CD4-positive, alpha-beta T cell treated with Interleukin-12 subunit alpha and Interleukin-12 subunit beta, for 1 hour (primary cell): ENCODE results near the gene TRIM49D1.
"Not testable (repeated sequence)": the region's sequence is repeated elsewhere in the genome, so short reads cannot be mapped to it uniquely, and the experiment has no call there.

ENCODE experiments used
- DNase-seq: peaks from one replicate; pipeline ENCODE4 v3.0.0-alpha.2; 2020

The TRIM49D1 gene, protein sequence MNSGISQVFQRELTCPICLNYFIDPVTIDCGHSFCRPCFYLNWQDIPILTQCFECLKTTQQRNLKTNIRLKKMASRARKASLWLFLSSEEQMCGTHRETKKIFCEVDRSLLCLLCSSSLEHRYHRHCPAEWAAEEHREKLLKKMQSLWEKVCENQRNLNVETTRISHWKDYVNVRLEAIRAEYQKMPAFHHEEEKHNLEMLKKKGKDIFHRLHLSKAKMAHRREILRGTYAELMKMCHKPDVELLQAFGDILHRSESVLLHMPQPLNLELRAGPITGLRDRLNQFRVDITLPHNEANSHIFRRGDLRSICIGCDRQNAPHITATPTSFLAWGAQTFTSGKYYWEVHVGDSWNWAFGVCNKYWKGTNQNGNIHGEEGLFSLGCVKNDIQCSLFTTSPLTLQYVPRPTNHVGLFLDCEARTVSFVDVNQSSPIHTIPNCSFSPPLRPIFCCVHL

DNA sequence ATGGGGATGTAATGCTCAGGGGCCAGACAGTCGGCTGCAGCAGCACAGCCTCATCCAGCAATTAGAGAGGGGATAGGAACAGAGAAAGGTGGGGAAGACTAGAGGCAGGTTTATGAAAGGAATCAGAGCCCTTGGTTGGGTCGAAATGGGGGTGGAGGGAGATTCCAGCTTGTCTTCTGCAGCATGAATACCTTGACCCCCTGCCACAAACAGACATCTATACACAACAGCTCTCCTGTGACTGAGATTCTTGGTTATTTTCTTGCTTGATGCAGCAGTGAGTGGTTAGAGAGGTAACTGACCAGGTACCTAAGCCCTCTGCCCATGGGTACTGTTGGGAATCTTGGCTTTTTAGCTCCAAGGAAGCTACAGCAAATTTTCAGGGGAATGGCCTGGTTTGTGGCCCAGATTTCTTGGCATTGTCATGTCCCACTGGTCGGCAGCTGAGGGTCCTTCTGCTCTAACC, at the start of gene TRIM49D1:
TSS of gene TRIM49D1 (minus strand) at position 51 of the 466 bp plus-strand sequence. CDS start 4,535 bp downstream, outside the sequence.
- no peak for DNase-seq

DNA sequence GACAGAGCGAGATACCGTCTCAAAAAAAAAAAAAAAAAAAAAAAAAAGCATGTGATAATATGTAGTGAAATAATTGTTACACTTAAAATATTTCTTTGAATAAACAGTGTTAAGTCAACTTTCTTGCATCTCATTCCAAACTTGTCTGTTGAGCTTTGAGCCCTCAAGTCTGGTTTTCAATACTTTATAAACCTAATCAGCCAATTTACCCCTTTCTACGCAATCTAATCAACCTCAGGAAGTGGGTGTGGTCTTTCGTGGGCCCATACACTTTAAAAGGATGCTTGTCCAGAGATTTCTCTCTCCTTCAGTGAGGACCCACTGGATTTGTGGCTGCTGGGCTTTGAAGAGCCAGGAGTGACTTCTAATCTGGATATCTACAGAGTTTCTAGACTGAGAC, 43.7 kb upstream of the TRIM49D1 start, which contains the start of gene TRIM64:
TSS of gene TRIM64 (plus strand) at position 301 of the 400 bp plus-strand sequence. CDS start 2,467 bp downstream, outside the sequence.
- not testable (repeated sequence) for DNase-seq

DNA sequence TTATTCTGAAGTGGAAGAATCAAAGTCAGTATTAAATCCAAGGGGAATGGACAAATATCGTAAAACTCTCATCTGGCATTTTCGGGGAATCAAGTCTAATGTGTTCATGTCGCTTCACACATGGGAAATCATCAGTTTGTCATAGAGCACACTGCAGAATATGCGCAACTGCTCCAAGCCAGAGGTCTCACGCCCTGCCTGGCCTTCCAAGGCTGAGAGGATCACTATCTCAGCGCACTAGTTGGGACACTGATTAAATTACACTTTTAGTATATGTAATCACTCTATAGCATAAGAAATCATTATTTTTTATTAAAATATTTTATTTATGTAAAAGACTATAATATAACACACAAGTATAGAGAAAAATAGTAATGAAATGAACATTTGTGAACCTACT, 38.8 kb upstream of the TRIM49D1 start:
- not testable (repeated sequence) for DNase-seq

DNA sequence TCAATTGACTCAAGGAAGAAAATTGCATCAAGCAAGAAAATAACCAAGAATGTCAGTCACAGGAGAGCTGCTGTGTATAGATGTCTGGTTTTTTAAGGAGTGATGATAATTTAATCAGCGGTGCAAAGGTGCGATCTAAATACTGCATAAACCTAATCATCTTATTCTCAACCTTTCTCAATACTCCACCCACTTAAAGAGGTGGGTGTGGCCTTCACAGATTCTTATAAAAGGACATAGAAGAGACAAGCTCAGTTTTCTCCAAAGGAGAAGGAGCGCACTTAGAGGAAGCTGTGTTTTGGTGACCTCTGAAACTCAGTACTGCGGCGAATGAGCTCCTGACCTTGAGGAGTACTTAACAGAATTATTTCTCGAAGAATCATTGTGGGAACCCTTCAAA, 1.7 kb upstream of the TRIM49D1 start, which contains the start of gene TRIM49D2:
TSS of gene TRIM49D2 (plus strand) at position 301 of the 400 bp plus-strand sequence. CDS start 2,698 bp downstream, outside the sequence.
- DNase-seq = not testable (repeated sequence)

DNA sequence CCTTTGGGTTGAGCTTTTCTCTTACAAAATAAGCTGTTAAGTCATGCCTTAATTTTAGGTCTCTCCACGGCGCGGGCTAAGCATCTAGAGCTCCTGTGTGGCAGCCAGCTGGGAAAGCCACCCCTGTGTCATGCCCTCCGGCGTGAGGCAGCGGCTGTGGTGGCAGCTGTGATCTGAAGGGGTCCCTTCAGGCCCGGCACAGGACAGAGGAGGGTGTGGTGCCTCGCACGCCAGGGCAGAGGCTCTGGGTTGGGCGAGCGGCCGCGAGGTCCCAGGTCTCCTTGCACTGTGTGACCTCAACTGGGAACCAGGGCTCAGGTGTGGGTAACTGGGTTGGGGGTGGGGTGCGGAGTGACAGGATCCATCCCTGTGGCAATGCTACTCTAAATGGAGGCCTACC, 21.2 kb downstream of the TRIM49D1 start:
- not testable (repeated sequence) for DNase-seq

DNA sequence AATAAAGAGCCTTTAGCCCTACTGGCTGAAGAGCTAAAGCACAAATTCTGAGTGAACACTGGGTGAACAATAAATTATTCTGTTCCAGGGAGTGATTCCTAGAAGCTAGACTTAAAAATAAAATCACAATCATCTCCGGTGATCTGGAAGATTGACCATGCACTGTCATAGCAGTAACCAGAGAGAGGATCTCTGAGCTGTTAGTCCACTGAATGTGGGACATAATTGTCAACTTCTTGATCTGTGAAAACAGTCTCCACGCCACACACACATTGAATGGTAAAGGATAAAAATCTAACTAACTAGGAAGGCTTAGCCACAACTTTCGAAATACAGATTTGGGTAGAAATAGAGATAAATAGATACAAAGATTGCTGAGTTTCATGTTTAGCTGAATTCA, 28.8 kb downstream of the TRIM49D1 start:
- not testable (repeated sequence) for DNase-seq

DNA sequence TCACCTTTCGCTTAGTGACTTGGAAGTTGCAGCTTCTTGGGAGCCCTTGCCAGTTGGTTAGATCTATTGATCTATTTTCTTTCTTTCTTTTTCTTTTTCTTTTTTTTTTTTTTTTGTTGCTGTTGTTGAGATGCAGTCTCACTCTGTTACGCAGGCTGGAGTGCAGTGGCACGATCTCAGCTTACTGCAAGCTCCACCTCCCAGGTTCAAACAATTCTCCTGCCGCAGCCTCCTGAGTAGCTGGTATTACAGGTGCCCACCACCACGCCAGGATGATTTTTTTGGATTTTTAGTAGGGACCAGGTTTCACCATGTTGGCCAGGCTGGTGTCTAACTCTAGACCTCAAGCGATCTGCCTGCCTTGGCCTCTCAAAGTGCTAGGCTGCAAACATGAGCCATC, 44.5 kb downstream of the TRIM49D1 start:
- DNase-seq = not testable (repeated sequence)

DNA sequence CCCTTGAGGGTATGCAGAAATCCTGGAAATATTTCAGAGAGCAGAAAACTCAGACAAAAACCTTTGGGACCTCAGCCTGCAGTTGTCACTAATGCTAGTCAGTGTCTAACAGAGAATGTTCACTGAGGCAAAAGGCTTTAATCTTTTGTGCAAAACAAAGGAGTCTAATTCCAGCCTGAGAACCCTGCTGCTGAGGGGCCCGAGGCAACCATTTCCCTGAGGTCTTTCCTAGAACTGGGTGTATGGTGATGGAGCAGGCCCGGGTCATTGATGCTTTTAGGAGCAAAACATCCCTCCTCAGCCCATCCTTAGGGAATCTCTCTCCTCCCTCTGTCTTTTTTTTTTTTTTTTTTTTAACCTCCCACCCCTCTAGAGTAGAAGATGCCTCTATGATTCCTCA, 49.5 kb downstream of the TRIM49D1 start:
- DNase-seq = not testable (repeated sequence)

DNA sequence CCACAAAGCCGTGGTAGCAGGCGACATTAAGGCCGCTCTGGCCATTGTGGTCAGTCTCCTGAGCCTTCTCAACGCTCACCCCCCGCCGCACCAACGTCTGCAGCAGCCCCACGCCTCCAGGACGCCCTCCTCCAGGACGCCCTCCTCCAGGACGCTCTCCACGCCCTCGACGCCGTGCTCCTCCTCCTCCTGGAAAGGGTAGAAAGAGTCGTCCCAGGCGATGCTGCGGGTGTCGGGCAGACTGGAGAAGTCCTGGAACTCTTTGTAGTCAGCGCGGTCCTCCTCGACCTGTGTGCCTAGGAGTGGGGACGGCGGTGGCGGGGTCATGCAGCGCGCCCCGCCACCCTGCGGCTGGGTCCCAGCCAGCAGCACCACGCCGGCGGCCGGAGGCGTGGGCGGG, 56.8 kb downstream of the TRIM49D1 start:
- DNase-seq = not testable (repeated sequence)

DNA sequence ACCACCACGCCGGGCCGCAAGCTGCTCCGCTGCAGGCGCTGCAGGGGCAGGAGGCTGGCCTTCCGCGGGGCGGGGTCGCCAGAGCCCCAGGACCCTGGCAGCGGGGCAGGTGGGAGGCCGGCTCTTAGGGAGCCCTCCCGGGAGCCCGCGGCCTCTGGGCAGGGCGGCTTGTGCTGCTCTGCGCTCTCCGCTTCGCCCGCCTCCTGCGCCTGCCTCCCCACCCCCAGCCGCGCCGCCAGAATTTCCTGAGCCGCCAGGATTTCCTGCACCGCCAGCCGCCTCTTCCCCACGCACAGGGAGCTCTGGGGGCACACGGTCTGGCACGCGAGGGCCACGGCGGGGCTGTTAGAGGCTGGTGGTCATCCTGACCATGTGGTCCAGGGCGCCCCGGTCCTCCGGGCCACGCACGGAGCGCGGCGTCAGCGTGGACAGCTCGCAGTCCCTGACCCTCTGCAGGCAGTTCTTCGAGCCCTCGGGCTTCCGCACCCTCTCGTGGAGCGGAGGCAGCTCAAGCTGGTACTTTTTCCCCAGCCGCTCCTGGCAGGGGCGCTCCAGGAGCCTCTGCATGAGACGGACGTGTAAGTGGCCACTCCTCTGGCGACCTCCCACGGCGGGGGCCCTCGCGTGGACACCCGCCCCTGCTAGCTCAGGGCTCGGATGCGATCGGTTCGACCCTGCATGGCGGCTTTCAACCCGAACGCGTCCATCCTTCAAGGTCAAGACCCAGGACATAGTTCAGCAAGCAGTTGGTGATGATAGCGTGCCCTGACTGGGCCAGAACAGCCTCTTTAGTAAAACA, 57.9 kb downstream of the TRIM49D1 start:
- DNase-seq = not testable (repeated sequence)
